Measurements from ENCODE around the gene ALG14. TPM values are rescaled to one million over a fixed set of nuclear protein-coding genes. Genes with fewer than 3 reads are reported as not detected.
A peak's percentile ranks its signal among the peaks of the same experiment; 100 is the strongest.

Gene ALG14
- total RNA-seq, 4 donors from 2014 or later, result 0.62 to 1.2 (median 0.79) TPM

DNA sequence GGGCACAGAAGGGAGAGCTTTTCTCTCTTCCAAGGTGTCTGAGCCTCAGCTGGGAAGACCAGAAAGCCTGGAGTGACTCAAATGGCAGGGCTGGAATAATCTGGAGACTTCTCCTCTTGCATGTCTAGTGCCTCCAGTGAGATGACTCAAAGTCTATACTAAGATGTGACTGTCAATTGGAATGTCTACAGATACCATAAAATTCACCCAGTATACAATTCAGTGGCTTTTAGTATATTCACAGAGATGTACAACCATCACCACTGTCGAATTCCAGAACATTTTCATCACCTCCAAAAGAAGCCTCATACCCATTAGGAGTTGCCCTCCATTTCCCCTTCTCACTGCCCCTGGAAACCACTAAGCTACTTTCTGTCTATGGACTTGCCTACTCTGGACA is 97.9 kb downstream of the ALG14 start:
- TF ChIP-seq POLR2A (IDR thresholded peaks at IDR 0.05) (no peak), POLR2AphosphoS5 (IDR thresholded peaks at IDR 0.05) (no peak), EP300 (IDR thresholded peaks at IDR 0.05) (no peak)
- TF ChIP-seq, protein P1, sequence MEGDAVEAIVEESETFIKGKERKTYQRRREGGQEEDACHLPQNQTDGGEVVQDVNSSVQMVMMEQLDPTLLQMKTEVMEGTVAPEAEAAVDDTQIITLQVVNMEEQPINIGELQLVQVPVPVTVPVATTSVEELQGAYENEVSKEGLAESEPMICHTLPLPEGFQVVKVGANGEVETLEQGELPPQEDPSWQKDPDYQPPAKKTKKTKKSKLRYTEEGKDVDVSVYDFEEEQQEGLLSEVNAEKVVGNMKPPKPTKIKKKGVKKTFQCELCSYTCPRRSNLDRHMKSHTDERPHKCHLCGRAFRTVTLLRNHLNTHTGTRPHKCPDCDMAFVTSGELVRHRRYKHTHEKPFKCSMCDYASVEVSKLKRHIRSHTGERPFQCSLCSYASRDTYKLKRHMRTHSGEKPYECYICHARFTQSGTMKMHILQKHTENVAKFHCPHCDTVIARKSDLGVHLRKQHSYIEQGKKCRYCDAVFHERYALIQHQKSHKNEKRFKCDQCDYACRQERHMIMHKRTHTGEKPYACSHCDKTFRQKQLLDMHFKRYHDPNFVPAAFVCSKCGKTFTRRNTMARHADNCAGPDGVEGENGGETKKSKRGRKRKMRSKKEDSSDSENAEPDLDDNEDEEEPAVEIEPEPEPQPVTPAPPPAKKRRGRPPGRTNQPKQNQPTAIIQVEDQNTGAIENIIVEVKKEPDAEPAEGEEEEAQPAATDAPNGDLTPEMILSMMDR (IDR thresholded peaks at IDR 0.05), result no peak
- Histone ChIP-seq H3K36me3 (no peaks in the 10 kb centered on the region), H3K4me1 (peaks cover 0 to 35% (median 5%) of the 10 kb centered on the region in 3 donors), H3K27me3 (no peaks in the 10 kb centered on the region), H3K27ac (peak overlapping the region in 3 of 4 donors; percentile 1 to 34 (median 15)), H3K4me3 (no peak overlapping the region), H3K9me3 (no peaks in the 10 kb centered on the region)
- no peak for ATAC-seq
- 92 to 100% methylated on average over 1 of the region's 1 CpG for WGBS, 2 donors (ENCODE audit: low coverage in 1 of 2)

DNA sequence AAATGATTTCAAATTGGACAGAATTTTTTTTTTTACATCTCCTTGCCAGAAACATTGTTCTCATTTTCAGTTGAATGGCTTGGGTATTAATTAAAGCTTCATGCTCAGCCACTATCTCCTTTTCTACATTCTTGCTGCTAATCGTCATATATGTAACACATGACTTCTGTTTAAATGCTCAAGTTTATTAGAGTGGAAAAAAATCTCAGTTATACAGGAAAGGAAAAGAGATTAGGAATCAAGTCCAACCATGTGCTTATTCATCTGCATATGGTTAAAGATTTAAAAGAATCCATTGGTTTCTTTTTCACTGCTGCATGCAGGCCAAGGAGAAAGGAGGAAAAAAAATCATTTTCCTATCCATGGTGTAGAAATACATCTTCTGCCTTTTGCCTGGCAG is 98.5 kb downstream of the ALG14 start:
- no peak for ATAC-seq
- no peaks in the 10 kb centered on the region for H3K36me3 ChIP-seq
- TF ChIP-seq POLR2A (IDR thresholded peaks at IDR 0.05), result no peak
- TF ChIP-seq, protein P1 (IDR thresholded peaks at IDR 0.05), result no peak
- no peak for TF ChIP-seq EP300 (IDR thresholded peaks at IDR 0.05)
- no peak for TF ChIP-seq POLR2AphosphoS5 (IDR thresholded peaks at IDR 0.05)
- 40 to 44% methylated on average over 1 of the region's 1 CpG for WGBS, 2 donors (ENCODE audit: low coverage in 1 of 2)
- H3K4me3 ChIP-seq, result no peak overlapping the region
- peak overlapping the region in 3 of 4 donors; percentile 34 to 62 (median 54) for H3K27ac ChIP-seq
- H3K27me3 ChIP-seq, result no peaks in the 10 kb centered on the region
- H3K9me3 ChIP-seq, result no peaks in the 10 kb centered on the region
- H3K4me1 ChIP-seq, result peaks cover 0 to 35% (median 5%) of the 10 kb centered on the region in 3 donors

DNA sequence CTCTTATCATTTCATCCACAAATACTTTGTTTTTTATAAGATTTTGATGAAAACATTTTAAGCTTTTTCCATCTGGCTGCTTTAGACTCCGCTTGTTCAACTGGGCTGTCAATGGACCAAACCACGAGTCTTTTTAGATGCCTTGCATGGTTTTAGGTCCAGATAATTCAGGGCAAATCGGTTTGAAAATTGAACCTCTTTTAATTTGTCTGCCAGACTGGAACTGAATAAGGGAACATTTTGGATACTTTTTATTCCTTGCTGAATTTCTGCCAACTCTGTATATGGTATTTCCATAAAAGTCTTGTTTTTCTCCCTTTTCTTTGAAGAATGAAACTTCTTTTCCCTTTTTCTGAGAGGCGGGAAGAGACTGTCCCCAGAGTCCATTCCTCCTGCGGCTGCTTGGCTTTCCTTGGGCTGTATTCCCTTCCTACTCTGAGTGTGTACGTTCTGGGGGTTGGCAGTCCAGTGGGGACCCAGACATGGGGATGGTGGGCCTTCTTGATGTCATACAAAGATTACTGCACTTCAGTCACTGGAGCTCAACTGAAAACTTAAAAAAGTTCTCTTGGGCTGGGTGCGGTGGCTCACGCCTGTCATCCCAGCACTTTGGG is 99.3 kb downstream of the ALG14 start:
- peak overlapping the region in 3 of 4 donors; percentile 46 to 62 (median 54) for H3K27ac ChIP-seq
- 45 to 55% methylated on average over 5 to 6 of the region's 8 CpGs for WGBS, 2 donors (ENCODE audit: low coverage in 1 of 2)
- no peak for ATAC-seq
- H3K27me3 ChIP-seq, result no peaks in the 10 kb centered on the region
- peaks cover 0 to 35% (median 5%) of the 10 kb centered on the region in 3 donors for H3K4me1 ChIP-seq
- TF ChIP-seq POLR2AphosphoS5 (IDR thresholded peaks at IDR 0.05) (no peak), EP300 (IDR thresholded peaks at IDR 0.05) (no peak), POLR2A (IDR thresholded peaks at IDR 0.05) (no peak)
- TF ChIP-seq, protein P1 (IDR thresholded peaks at IDR 0.05), result no peak
- H3K9me3 ChIP-seq, result no peaks in the 10 kb centered on the region
- no peaks in the 10 kb centered on the region for H3K36me3 ChIP-seq
- no peak overlapping the region for H3K4me3 ChIP-seq

DNA sequence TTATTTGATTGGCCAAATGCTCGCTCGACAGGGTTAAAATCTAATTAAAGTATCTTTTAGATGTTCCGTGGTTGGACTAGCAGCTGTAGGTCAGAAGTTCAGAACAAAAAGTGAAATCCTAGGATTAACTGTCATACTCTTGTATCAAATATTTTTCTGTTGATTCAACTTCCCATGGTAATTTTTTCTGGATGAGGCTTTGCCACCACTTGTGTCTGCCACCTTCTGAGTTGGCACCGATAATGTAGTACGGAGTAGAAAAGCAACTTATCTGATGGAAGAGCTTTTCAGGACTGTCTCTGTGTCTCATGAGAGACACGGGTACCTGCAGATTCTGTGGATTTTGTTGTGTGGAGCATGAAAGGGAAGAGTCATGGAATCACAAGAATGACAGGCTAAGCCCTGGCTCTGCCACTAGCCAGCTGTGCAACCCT is 101.2 kb downstream of the ALG14 start:
- Histone ChIP-seq H3K4me3 (no peak overlapping the region), H3K4me1 (peaks cover 0 to 35% (median 5%) of the 10 kb centered on the region in 3 donors), H3K36me3 (no peaks in the 10 kb centered on the region), H3K27ac (peak overlapping the region in 3 of 4 donors; percentile 3 to 34 (median 7)), H3K27me3 (no peaks in the 10 kb centered on the region), H3K9me3 (no peaks in the 10 kb centered on the region)
- WGBS, 2 donors (ENCODE audit: low coverage in 1 of 2), result 40 to 71% methylated on average over 6 of the region's 6 CpGs
- no peak for ATAC-seq
- TF ChIP-seq, protein P1 (IDR thresholded peaks at IDR 0.05), result no peak
- no peak for TF ChIP-seq POLR2A (IDR thresholded peaks at IDR 0.05)
- TF ChIP-seq POLR2AphosphoS5 (IDR thresholded peaks at IDR 0.05), result no peak
- no peak for TF ChIP-seq EP300 (IDR thresholded peaks at IDR 0.05)

DNA sequence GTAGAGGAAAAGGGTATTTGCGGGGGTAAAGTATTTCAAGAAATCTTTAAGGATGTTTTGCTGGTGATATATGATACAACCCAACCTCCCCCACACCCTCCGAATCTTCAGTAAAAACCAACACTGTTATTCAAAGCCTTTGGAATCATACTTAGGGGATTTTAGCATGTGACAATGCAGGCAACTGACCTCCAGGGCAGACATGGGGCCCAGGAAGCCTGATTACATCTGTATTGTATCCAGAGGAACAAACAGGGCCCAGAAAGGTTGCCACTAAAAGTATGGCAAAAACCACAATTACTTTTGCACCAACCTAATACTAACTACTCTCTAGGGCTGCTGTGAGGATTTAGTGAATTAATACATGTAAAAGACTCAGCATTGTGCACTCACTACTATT is 102.0 kb downstream of the ALG14 start:
- H3K9me3 ChIP-seq, result no peaks in the 10 kb centered on the region
- no peak overlapping the region for H3K27ac ChIP-seq
- peaks cover 0 to 35% (median 5%) of the 10 kb centered on the region in 3 donors for H3K4me1 ChIP-seq
- no peak for ATAC-seq
- H3K36me3 ChIP-seq, result no peaks in the 10 kb centered on the region
- TF ChIP-seq POLR2AphosphoS5 (IDR thresholded peaks at IDR 0.05) (no peak), POLR2A (IDR thresholded peaks at IDR 0.05) (no peak), EP300 (IDR thresholded peaks at IDR 0.05) (no peak)
- TF ChIP-seq, protein P1 (IDR thresholded peaks at IDR 0.05), result no peak
- no peaks in the 10 kb centered on the region for H3K27me3 ChIP-seq
- H3K4me3 ChIP-seq, result no peak overlapping the region
- WGBS, 2 donors (ENCODE audit: low coverage in 1 of 2), result 89 to 93% methylated on average over 1 to 2 of the region's 2 CpGs
